M059J (cell line): ENCODE measurements around the gene PUM2. TPM values are rescaled to one million over a fixed set of nuclear protein-coding genes. Genes with fewer than 3 reads are reported as not detected.
"Not testable (repeated sequence)": the region's sequence is repeated elsewhere in the genome, so short reads cannot be mapped to it uniquely, and the experiment has no call there.

Source experiments
- DNase-seq: peaks from one replicate; pipeline ENCODE4 v3.0.0-alpha.2; 2012; ENCODE audit warnings: low read depth
- total RNA-seq: library from RNA; depleted of rRNA; stranded (reverse); fragments of >200 nt; shearing (Covaris generic); gene quantifications from 2 replicates; pipeline ENCODE4 v1.2.3, GENCODE V29; 2014; rRNA removed

PUM2 gene, protein sequence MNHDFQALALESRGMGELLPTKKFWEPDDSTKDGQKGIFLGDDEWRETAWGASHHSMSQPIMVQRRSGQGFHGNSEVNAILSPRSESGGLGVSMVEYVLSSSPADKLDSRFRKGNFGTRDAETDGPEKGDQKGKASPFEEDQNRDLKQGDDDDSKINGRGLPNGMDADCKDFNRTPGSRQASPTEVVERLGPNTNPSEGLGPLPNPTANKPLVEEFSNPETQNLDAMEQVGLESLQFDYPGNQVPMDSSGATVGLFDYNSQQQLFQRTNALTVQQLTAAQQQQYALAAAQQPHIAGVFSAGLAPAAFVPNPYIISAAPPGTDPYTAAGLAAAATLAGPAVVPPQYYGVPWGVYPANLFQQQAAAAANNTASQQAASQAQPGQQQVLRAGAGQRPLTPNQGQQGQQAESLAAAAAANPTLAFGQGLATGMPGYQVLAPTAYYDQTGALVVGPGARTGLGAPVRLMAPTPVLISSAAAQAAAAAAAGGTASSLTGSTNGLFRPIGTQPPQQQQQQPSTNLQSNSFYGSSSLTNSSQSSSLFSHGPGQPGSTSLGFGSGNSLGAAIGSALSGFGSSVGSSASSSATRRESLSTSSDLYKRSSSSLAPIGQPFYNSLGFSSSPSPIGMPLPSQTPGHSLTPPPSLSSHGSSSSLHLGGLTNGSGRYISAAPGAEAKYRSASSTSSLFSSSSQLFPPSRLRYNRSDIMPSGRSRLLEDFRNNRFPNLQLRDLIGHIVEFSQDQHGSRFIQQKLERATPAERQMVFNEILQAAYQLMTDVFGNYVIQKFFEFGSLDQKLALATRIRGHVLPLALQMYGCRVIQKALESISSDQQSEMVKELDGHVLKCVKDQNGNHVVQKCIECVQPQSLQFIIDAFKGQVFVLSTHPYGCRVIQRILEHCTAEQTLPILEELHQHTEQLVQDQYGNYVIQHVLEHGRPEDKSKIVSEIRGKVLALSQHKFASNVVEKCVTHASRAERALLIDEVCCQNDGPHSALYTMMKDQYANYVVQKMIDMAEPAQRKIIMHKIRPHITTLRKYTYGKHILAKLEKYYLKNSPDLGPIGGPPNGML
- 15.5 and 25.6 TPM in 2 replicates for total RNA-seq

DNA sequence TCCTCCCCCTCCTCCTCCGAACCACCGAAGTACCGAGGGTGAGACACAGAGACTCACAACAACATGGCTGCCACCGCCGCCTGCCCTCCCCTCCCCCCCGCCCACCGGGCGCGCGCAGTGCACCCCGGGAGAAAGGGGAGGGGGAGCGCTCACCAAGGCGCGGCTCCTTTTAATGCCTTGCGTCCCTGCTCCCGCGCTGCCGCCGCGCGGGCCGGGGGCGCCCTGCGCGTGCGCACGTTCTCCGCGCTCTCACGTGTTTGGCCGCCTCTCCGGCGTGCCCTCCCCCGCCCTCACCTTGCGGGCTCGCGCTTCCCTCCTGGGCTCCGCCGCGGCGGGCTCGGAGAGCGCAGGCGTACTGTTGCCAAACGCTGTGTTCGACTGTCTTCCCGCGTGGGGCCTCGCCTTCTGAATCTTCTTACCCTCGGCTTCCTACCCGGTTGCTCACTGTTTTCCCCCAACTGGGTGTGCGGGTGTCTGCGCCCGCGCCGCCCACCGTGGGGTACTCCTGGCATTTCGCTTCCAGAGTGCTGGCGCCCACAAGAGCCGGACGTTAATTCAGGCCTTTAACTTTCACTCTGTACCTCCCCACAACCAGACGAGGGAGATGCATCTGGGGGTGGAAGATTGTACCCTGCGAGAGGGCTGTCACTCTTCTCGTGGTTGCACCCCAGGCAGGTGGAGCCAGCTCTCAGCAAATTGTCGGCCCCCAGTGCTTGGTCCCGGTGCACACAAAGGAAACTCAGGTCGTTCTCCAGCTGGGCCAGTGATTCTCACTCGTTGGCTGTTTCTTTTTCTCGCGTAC lies at the start of gene PUM2:
TSS of gene PUM2 (minus strand) at position 92 of the 802 bp plus-strand sequence. CDS start 23,484 bp downstream, outside the sequence.
- DNase-seq, result peak; percentile 95

DNA sequence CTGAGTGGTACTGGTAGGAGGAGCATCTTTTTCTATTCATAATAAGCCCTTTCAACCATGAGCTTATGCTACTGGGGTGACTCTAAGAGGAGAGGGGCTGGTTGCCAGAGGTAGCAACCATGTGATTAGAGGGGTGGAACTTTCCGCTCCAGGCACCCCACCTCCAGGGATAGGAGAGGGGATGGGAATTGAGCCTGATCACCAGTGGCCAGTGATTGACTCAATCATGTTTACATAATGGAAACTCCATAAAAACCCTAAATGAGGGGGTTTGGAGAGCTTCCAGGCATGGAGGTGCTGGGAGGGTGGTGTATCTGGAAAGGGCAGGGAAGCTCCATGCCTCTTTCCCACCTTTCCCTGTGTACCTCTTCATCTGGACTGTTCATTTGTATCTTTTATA lies 49.7 kb upstream of the PUM2 start:
- no peak for DNase-seq

DNA sequence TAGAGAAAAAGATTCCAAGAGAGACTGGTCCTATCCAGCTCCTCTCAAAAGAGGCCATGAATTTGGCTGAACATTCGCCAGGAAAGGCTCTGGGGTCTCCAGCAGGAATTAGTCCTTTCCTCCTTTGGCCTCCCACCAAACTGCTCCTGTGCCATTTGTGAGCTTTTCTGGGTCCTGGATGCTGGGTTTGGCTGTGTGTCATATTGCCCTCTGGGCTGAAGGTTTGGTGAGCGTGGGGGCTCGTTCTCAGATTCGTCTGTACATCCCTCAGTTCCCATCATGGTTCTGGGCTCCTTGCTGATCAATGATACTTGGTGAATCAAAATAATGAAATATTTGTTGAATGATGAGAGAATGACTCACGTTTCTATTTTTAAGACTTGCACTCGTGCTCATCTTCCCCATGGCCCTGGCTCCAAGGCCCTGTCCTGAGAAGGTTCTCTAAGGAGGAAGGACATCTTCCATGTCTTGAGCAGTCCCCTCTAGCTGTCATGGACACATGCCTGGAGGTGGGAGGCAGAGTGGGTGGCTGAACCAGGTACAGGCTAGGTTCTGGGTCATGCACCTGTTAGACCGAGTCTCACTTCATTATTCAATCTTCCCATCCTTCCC lies 48.4 kb upstream of the PUM2 start:
- DNase-seq, result no peak

DNA sequence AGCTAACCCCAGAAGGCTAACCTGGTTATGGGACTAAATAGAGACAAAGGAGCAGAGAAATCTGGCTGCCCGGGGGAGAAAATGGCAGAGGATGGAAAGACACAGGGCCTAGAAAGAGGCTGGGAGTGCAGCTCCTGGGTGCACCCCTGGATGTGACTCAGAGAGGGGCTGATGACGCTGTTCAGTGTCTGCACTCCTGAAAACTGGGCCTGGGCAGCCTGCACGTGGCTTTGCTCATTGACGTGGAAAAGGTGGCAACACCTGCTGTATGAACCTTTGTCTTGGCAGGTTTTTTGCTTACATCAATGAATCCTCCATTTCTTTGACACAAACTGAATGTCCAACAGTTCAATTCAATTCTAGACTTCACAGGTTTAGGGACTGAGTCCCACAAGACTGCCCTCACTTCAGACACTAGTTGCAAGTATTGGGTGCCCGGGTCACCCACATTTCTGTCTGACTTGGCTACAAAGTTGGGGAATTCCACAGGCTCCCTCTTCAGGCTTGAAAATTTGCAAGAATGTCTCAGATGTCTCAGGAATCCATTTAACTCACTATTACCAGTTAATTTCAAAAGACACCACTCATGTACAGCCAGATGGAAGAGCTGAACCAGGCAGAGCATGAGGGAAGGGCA lies 47.3 kb upstream of the PUM2 start:
- peak; percentile 20 for DNase-seq

DNA sequence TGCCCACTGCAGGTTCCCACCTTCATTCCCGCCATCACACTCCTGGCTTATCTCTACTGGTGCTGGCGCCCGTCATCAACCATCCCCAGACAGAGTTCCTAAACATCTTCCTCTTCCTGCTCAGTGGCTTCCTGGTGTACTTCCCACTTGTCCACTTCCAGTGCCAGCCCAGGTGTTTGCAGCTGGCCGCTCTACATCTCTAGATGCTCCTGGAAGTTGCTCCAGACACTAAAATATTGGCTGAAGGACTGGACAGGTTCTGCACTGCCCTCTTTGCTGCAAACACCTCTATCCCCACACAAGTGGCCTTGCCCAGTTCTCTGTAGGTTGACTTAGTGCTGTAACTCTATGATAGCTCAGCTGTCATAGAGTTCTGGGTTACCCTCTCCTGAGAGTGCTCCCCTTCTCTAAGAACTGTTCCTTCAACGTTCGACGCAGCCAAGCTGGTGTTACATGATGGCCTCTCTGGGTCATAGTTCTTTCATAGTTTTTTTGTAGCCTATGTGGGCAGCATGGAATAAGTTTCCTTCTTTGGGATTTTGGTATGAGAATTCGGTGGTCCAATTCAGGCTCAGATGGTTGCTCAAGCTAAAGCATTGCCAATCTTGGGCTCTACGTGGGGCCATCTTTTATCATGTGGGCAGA lies 45.8 kb upstream of the PUM2 start:
- DNase-seq, result no peak

DNA sequence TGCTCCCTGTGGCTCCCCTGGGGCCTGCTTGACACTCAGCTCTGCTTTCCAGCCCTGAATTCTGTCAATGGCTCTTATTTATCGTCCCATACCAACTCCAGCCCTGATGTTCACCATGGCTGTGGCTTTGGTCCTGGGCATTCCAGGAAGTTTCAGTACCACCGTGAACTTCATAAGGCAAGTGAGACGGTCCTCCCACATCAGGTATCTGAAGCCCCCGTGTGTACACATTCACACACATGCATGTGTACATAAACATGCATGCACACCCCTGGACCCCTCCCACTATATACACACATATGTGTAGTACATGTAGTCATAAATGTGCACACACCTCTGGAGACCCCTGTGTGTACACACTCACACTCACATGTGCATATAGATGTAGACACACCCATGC lies 43.3 kb upstream of the PUM2 start:
- no peak for DNase-seq

DNA sequence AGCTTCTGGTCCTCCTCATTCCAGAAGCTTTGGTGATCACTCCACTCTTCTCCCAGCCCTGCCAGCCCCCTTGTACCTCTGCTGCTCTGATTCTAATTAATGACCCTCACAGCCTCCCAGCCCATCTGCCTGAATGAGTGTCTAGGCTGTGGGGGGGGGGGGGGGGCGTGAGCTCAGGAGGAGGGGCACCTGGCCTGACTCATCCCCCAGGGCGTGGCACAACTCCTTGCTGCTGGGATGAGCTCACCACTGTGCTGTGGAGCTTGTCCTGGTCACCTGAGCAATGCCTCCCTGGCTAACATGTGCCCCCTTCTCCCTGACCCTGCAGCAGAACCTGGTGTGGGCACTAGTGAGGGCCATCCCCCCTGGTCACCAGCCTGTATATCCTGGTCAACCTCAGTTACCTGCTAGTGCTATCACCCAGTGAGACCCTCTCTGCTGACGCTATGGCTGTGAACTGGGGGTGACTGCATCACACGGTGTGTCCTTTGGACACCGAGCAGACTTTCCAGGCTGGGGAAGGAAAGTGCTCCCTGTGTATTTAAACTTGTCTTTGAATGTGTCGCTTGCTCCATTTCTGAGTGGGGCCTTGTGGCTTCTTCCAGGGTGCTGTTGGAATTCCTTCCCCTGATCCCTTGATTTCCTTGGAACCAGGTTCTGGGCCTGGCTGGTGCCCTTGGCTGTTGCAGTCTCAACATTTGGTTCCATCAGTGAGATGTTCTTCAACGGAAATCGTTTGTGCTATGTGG lies 41.5 kb upstream of the PUM2 start:
- DNase-seq, result no peak

DNA sequence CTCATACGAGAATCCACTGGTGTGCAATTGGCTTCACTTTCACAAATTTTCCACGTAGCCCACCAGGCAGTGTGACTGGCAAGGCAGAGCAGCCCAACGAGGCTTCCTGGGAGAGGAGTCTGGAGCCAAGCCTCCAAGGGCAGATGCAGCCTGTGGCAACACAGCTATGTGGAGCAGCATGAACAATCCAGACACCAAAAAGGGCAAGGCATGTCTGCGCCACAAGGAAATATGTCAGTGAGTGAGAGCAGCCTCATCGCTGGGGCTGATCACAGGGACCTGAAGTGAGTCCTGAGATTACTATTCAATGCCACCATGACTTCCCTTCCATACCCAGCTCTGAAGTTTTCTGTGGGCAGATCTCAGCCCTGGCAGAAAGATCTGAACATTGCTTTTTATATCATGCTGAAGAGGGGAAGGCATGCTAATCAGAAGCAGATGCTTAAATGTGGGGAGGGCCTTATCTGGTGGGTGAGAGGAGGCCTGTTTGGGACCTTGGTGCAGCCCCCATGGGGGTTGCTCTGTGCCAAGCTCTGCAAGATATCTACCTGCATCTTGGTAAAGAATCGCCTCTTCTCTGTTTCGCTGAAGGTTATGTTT lies 40.0 kb upstream of the PUM2 start:
- no peak for DNase-seq

DNA sequence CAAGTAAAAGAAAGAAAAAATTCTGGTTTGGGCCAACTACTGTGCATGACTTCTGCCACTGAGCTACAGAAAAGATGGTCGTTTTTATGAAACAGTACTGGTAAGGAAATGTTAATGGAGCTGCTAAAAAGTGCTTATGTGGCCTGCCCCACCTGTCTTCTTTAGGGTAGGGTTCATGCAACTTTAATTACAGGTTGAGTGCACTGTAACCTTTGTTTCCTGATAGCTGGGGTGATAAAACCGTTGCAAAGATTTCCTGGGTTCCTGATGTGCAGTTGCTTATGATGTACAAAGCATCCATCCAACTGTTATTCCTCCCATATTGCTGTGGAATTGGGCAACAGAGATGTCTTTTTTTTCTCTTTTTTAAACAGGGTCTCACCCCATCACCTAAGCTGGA lies 34.3 kb upstream of the PUM2 start:
- DNase-seq, result no peak

DNA sequence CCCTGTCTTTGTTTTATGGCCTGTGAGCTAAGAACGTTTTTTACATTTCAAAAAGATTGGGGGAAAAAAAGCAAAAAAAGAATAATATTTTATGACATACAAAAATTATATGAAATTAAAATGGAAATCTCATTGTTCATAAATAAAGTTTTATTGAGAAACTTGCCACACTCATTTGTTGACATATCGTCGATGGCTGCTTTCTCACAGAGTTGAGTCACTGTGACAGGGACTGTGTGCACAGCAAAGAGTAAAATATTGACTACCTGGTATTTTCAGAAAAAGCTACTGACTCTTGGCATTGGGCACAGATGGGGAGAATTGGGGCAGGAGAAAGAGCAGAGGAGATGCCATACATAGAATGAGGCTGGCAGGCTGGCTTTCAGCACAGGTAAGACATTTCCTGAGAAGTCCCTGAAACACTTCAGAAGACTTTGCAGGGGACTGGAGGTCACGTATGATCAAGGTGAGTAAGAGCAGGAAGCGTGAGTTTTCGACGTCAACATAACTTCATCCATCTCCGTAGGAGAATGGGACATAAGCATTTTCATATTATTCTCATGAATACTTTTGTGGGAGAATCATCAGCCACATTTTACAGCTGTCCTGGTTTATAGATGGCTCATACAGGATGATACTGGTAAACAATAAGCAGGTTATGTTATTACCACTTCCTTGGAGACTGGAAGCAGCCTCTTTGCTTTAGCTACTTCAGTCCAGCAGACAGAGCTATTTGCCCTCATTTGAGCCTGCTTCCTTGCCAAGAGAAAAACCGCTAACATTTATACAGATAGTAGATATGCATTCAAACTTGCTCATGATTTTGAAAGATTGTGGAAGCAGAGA lies 32.5 kb upstream of the PUM2 start:
- DNase-seq, result peak; percentile 80

DNA sequence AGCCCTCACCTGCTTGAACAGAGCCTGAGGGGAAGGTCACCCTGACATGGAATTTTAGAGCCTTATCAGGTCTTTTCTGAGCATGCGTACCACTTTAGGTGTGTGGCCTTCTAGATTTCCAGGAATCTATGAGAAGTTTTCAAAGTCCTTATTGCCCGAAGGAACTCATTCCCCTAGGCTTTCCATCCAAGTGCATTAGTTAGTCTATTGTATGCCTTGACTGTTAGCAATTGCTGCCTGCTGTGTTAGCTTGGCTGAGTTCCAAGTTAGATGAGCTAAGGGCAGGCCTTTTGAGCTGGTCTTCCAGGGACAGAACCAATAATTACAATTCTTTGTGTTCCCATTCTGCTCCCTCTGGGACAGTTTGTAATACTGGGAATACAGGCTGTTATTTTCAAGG lies 30.8 kb upstream of the PUM2 start:
- no peak for DNase-seq

DNA sequence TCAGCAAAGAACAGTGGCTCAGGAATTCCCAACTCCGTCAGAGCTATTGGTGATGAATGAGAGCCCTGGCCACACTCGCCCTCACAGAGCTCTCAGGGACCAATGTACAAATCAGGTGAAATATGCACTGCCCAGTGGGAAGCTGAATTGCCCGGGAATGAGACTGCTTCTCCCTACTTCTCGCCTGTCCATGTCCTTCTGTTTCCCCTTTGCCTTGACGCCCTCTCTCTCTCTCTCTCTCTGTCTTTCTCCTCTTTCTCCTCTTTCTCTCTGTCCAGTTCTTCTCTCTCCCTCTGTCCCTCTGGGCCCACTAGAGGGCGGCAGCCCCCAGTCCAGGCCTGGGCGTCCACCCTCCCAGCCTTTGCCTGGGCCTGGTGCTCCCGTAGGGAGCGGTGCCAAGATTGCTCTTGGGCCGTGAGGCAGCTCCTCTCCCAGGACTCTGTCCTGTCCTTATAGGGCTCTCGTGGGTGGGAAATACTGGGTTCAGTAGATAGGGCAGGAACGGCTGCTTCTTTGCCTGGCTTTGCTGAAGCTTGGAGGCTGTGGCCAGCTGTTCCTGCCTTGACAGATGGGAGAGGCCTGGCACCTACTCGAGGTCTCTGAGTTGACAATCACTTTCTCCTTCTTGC lies 28.4 kb upstream of the PUM2 start:
- peak; percentile 80 for DNase-seq

DNA sequence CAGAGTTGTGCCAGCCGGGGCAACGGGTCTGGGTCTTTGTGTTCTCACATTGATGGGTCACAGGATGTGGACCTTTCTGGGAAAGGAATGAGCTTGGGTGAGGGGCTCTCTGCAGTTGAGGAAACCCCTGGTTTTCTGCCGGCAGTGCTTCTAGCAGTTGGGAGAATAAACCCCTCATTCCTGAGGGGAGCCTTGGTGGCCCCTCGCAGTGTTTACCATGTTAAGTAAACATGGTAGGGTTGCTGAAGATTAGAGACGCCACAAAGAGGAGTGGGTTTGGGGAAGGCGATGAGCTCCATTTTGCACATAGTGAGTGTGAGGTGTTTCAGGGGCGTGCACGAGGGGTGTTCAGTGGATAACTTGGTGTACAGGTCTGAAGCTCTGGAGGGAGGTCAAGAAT lies 27.7 kb upstream of the PUM2 start:
- DNase-seq, result no peak

DNA sequence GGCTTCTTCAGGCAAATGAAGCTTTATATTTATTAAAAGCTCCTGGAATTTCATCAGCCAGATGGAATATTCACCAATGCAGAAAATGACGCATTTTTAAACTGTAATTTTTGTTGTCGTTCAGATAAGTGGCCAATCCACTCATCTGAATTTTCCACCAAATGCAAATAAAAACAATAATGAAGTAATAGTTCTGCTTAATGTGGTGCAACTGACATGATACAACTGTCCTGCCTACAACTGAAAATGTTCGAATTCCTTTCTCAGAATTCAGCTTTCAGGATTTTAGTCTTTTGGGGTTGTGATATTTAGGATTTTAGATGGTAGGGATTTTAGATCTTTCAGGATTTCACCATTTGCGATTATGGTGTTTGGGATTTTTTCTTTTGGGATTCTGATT lies 27.1 kb upstream of the PUM2 start:
- no peak for DNase-seq

DNA sequence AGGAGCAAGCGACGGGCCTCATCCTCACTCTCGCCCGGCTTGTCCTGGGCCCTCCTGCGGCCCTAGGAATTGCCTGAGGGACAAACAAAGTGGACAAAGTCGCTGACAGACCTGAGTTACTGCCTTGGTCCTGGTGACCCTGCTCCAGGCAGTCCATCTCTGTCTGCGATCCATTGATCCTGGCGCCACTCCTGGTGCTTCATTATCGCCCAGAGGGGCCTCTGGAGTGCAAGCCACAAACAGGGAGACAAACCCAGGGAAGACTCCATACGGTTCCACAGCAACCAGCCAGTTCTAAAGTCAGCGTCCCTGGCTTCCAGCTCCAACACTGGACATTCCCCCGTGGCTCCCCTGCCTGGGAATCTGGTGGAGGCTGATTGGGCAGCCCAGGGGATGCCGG lies 24.3 kb upstream of the PUM2 start:
- DNase-seq, result not testable (repeated sequence)

DNA sequence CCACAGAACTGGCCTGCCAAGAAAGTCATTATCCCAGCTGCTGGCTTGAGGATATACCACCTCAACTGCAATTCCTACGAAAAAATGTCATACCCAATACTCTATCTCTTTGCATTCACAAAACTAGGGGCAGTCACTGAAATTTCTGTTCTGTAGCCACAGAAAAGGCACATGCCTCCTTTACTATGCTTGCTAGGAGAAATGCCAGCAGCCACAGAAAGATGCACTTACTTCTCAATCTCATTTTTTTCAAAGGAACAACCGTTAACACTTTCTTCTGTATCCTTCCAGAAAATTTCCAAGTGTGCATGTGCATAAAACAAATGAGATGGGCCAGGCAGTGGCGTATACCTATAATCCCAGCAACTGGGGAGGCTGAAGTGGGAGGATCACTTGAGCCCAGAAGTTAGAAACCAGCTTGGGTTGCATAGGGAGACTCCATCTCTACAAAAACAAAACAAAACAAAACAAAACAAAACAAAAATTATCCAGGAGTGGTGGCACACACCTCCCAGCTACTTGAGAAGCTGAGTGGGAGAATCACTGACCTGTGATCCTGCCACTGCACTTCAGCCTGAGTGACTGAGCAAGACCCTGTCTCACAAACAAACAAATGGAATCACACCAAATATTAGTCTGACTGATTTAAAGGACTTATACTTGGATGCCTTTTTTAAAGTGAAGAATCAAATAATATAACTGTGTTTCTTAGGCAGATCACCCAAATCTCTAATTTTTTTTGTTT lies 22.4 kb upstream of the PUM2 start:
- DNase-seq, result no peak
